GM12891 (cell line): ENCODE data around the gene CYP26B1.

ENCODE experiments used
- POLR2A ChIP-seq: IDR thresholded peaks from 2 replicates; pipeline ENCODE4 v1.6.1; 2011; ENCODE audit warnings: low read depth, low read length, control low read depth
- POLR2AphosphoS5 ChIP-seq: IDR thresholded peaks from 2 replicates; pipeline ENCODE4 v1.6.1; 2011; ENCODE audit warnings: low read depth, low read length, control low read depth
- POU2F2 ChIP-seq: IDR thresholded peaks from 2 replicates; pipeline ENCODE4 v1.6.1; 2011; ENCODE audit warnings: low read depth, mild to moderate bottlenecking, control low read depth, low read length, moderate library complexity
- SPI1 ChIP-seq: IDR thresholded peaks from 2 replicates; pipeline ENCODE4 v1.6.1; 2011; ENCODE audit warnings: low read depth, low read length, control low read depth
- TAF1 ChIP-seq: IDR thresholded peaks from 2 replicates; pipeline ENCODE4 v1.6.1; 2011; ENCODE audit warnings: low read depth, low read length, control low read depth

GRCh38 chr2:72149556-72150156 lies 2.0 kb upstream of the CYP26B1 start:
- TF ChIP-seq POLR2A: no peak
- TF ChIP-seq TAF1: no peak
- TF ChIP-seq POLR2AphosphoS5: no peak
- TF ChIP-seq POU2F2: no peak
- TF ChIP-seq SPI1: no peak
